GM20000 (cell line): ENCODE data around the gene VAT1L.

ENCODE experiments used
- DNase-seq: peaks from one replicate; pipeline ENCODE4 v3.0.0; 2012; ENCODE audit warnings: low spot score
- CTCF ChIP-seq: IDR thresholded peaks from 2 replicates; pipeline ENCODE4 v1.5.1; 2012; ENCODE audit warnings: mild to moderate bottlenecking, control low read depth; ENCODE audit errors: extremely low read depth, missing control alignments

The VAT1L gene

GRCh38 chr16:77868052-77868451 is 79.7 kb downstream of the VAT1L start:
- no peak for TF ChIP-seq CTCF
- DNase-seq = no peak

GRCh38 chr16:77868478-77868877 is 80.1 kb downstream of the VAT1L start:
- no peak for TF ChIP-seq CTCF
- DNase-seq = peak; percentile 15

- no peak for TF ChIP-seq CTCF
- no peak for DNase-seq
These were observed 81.8 kb downstream of the VAT1L start for GRCh38 chr16:77869997-77870813.

- no peak for DNase-seq
- no peak for TF ChIP-seq CTCF
These were observed 83.6 kb downstream of the VAT1L start for GRCh38 chr16:77871932-77872331.

- DNase-seq = no peak
- no peak for TF ChIP-seq CTCF
These were observed 84.7 kb downstream of the VAT1L start for GRCh38 chr16:77873066-77873465.

- DNase-seq = no peak
- TF ChIP-seq CTCF = no peak
These were observed 86.0 kb downstream of the VAT1L start for GRCh38 chr16:77874347-77874746.

- no peak for TF ChIP-seq CTCF
- DNase-seq = no peak
These were observed 88.4 kb downstream of the VAT1L start for GRCh38 chr16:77876776-77877175.
